ENCODE data around the gene EIF4E1B. TPM values are rescaled to one million over a fixed set of nuclear protein-coding genes. Genes with fewer than 3 reads are reported as not detected.

The EIF4E1B gene
- total and polyA plus RNA-seq, 2 experiments from 2014 or later: not detected

DNA sequence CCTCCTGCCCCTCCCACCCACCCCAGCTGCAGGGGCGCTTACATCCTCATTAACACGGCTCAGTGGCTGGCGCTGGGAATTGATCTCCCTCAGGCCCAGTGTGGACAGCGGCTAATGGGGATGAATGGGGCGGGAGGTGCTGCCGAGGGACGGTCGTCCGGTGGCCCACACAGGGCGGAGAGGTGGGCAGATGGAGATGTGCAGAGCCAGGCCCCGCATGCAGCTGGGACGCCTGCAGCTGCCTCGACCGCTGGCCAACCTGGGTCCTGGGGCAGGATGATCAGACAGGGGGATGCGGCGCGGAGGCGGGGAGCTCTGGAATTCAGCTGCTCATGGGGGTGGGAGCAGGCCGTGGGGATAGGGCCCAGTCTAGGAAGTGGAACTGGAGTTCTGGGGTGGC, 34.4 kb downstream of the EIF4E1B start:
- H3K27ac ChIP-seq: no peak overlapping the region
- no peaks in the 10 kb centered on the region for H3K79me2 ChIP-seq (ENCODE audit: insufficient read depth)
- no peak overlapping the region for H3K4me3 ChIP-seq
- DNase-seq: no peak
- H3K4me1 ChIP-seq (ENCODE audit: insufficient read depth): no peaks in the 10 kb centered on the region
- no peak overlapping the region for H3K4me2 ChIP-seq (ENCODE audit: unreplicated experiment)
- no peaks in the 10 kb centered on the region for H3K9me2 ChIP-seq (ENCODE audit: insufficient read depth)
- H2AFZ ChIP-seq: no peak overlapping the region
- 23 to 26% methylated on average over 19 of the region's 19 CpGs for WGBS, 2 experiments (ENCODE audit: low coverage in 1 of 2, low lambda C conversion rate in 2 of 2, missing lambda C conversion rate in 2 of 2)
- no peaks in the 10 kb centered on the region for H3K9me3 ChIP-seq (ENCODE audit: low read depth)
- H3K9ac ChIP-seq: no peak overlapping the region
- H3F3A ChIP-seq (ENCODE audit: insufficient read depth): no peaks in the 10 kb centered on the region
- H3K36me3 ChIP-seq (ENCODE audit: low read depth): no peaks in the 10 kb centered on the region
- H4K20me1 ChIP-seq (ENCODE audit: insufficient read depth): no peaks in the 10 kb centered on the region
- in situ Hi-C loops (cut with MboI): loop anchor here (10.0 kb wide), 2 partner anchors 290 to 450 kb away; no protein-coding TSS in a partner anchor
- TF ChIP-seq EZH2 (IDR thresholded peaks at IDR 0.05; ENCODE audit: insufficient read depth, poor library complexity, severe bottlenecking): no peak
- peaks cover 31% of the 10 kb centered on the region for H3K27me3 ChIP-seq (replicated peaks; ENCODE audit: insufficient read depth)

DNA sequence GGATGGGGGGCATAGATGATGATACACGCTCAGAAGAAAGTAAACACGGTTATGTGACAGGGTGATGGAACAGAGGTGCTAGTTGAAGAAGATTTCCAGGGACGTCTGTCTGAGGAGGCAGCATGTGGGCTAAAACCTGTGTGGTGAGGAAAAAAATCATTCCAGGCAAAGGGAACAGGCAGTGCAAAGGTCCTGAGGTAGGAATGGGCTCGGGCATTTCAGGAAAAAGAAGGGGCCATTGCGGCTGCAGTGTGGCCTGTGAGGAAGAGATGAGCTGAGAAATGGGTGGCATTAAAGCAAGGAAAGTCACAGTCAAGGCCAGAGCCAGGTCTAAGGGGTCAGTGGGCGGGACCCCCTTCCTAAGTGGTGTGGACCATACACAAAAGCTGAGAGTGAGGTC, 35.0 kb downstream of the EIF4E1B start:
- no peaks in the 10 kb centered on the region for H3K9me2 ChIP-seq (ENCODE audit: insufficient read depth)
- DNase-seq: no peak
- no peak overlapping the region for H3K4me3 ChIP-seq

DNA sequence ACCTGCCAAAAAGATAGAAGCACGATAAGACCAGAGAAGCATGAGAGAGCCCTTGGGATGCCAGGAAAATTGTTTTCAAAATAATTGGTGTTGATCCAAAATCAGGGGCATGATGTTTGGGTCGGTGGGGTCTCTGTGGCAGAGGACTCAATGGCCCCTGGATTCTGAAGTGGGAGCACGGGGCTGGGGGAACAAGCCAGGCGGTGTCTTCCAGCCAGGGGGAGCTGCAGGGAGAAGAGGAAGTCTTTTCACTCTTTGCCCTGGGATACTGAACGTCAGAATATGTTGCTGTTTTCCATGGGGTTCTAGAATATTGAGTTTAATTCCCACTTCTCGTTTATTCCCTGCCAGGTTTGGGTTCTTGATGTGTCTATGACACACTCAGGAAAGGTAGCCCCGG, 37.2 kb downstream of the EIF4E1B start:
- Histone ChIP-seq H3F3A (ENCODE audit: insufficient read depth) (no peaks in the 10 kb centered on the region), H3K9me2 (ENCODE audit: insufficient read depth) (no peaks in the 10 kb centered on the region), H3K27ac (no peak overlapping the region), H3K9ac (no peak overlapping the region), H2AFZ (no peak overlapping the region), H3K79me2 (ENCODE audit: insufficient read depth) (no peaks in the 10 kb centered on the region), H4K20me1 (ENCODE audit: insufficient read depth) (no peaks in the 10 kb centered on the region), H3K4me3 (no peak overlapping the region), H3K27me3 (replicated peaks; ENCODE audit: insufficient read depth) (peaks cover 39% of the 10 kb centered on the region), H3K36me3 (ENCODE audit: low read depth) (no peaks in the 10 kb centered on the region), H3K9me3 (ENCODE audit: low read depth) (no peaks in the 10 kb centered on the region), H3K4me1 (ENCODE audit: insufficient read depth) (no peaks in the 10 kb centered on the region), H3K4me2 (ENCODE audit: unreplicated experiment) (no peak overlapping the region)
- 69 to 74% methylated on average over 7 of the region's 7 CpGs for WGBS, 2 experiments (ENCODE audit: low coverage in 1 of 2, low lambda C conversion rate in 2 of 2, missing lambda C conversion rate in 2 of 2)
- no peak for DNase-seq
- in situ Hi-C loops (cut with MboI): loop anchor here (10.0 kb wide), 2 partner anchors 287 to 447 kb away; no protein-coding TSS in a partner anchor
- TF ChIP-seq EZH2phosphoT487 (IDR thresholded peaks at IDR 0.05; ENCODE audit: insufficient read depth, low read depth) (no peak), EZH2 (IDR thresholded peaks at IDR 0.05; ENCODE audit: insufficient read depth, poor library complexity, severe bottlenecking) (no peak)

More for the DNA sequence above, 35.0 kb downstream of the EIF4E1B start:
- Histone ChIP-seq H3K4me1 (ENCODE audit: insufficient read depth) (no peaks in the 10 kb centered on the region), H3K36me3 (ENCODE audit: low read depth) (no peaks in the 10 kb centered on the region), H3K9me3 (ENCODE audit: low read depth) (no peaks in the 10 kb centered on the region), H3K79me2 (ENCODE audit: insufficient read depth) (no peaks in the 10 kb centered on the region), H3K9ac (no peak overlapping the region), H3K27ac (no peak overlapping the region), H3F3A (ENCODE audit: insufficient read depth) (no peaks in the 10 kb centered on the region), H3K4me2 (ENCODE audit: unreplicated experiment) (no peak overlapping the region), H3K27me3 (replicated peaks; ENCODE audit: insufficient read depth) (peaks cover 37% of the 10 kb centered on the region), H2AFZ (no peak overlapping the region), H4K20me1 (ENCODE audit: insufficient read depth) (no peaks in the 10 kb centered on the region)
- no peak for TF ChIP-seq EZH2phosphoT487 (IDR thresholded peaks at IDR 0.05; ENCODE audit: insufficient read depth, low read depth)
- no peak for TF ChIP-seq EZH2 (IDR thresholded peaks at IDR 0.05; ENCODE audit: insufficient read depth, poor library complexity, severe bottlenecking)
- in situ Hi-C loops (cut with MboI): loop anchor here (10.0 kb wide), 2 partner anchors 289 to 449 kb away; no protein-coding TSS in a partner anchor
- 78 to 86% methylated on average over 6 of the region's 6 CpGs for WGBS, 2 experiments (ENCODE audit: low coverage in 1 of 2, low lambda C conversion rate in 2 of 2, missing lambda C conversion rate in 2 of 2)

DNA sequence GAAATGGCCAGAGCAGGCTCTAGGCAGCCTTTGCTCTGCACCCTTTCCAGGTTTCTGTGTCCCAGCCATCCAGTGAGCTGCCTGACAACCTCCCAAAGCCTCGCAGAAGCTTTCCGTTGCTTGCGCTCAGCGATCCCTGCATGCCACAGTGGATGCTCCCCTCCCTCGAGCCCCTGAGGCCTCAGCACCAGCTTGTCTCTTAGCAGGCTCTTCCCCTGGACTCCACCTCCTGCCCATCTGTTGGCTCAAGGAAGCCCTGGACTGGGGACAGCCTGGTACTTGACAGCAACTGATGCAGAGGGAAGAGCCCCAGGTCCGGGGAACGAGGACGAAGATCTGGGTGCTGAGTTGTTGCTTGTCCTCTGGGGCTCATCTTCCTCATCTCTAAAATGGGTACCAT, 40.0 kb downstream of the EIF4E1B start:
- no peaks in the 10 kb centered on the region for H3K36me3 ChIP-seq (ENCODE audit: low read depth)
- H3K27ac ChIP-seq: no peak overlapping the region
- no peaks in the 10 kb centered on the region for H3K79me2 ChIP-seq (ENCODE audit: insufficient read depth)
- WGBS, 2 experiments (ENCODE audit: low coverage in 1 of 2, low lambda C conversion rate in 2 of 2, missing lambda C conversion rate in 2 of 2): 82% methylated on average over 8 of the region's 8 CpGs
- no peak overlapping the region for H2AFZ ChIP-seq
- no peaks in the 10 kb centered on the region for H3F3A ChIP-seq (ENCODE audit: insufficient read depth)
- H3K4me1 ChIP-seq (ENCODE audit: insufficient read depth): no peaks in the 10 kb centered on the region
- no peak overlapping the region for H3K4me3 ChIP-seq
- in situ Hi-C loops (cut with MboI): no loop called here
- no peak overlapping the region for H3K9ac ChIP-seq
- H3K27me3 ChIP-seq (replicated peaks; ENCODE audit: insufficient read depth): peaks cover 28% of the 10 kb centered on the region
- no peaks in the 10 kb centered on the region for H4K20me1 ChIP-seq (ENCODE audit: insufficient read depth)
- no peaks in the 10 kb centered on the region for H3K9me3 ChIP-seq (ENCODE audit: low read depth)
- TF ChIP-seq EZH2phosphoT487 (IDR thresholded peaks at IDR 0.05; ENCODE audit: insufficient read depth, low read depth): no peak
- TF ChIP-seq EZH2 (IDR thresholded peaks at IDR 0.05; ENCODE audit: insufficient read depth, poor library complexity, severe bottlenecking): no peak
- DNase-seq: no peak
- H3K9me2 ChIP-seq (ENCODE audit: insufficient read depth): no peaks in the 10 kb centered on the region
- H3K4me2 ChIP-seq (ENCODE audit: unreplicated experiment): no peak overlapping the region

DNA sequence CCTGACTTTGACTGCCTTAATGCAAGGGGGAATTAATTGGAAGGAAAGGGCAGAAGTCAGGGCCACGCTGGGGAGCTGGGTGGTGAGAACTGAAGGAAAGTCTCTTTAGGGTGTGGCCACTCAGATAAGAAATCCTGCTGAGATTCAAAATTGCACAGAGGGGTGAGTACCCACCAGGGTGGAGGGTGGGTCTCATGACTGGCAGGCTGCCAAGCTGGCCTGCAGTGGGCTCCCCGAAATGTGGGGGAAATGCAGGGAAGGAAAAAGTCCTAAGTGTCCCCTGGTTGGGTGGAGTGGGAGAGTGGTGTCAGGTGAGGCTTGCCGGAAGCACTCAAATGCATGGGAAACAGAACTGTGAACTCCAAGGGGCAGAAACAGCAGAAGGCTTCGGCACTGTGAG, 40.9 kb downstream of the EIF4E1B start:
- peaks cover 28% of the 10 kb centered on the region for H3K27me3 ChIP-seq (replicated peaks; ENCODE audit: insufficient read depth)
- no peak for DNase-seq
- H2AFZ ChIP-seq: no peak overlapping the region
- no peak overlapping the region for H3K4me3 ChIP-seq
- H3K9me3 ChIP-seq (ENCODE audit: low read depth): no peaks in the 10 kb centered on the region
- H3K27ac ChIP-seq: no peak overlapping the region
- no peaks in the 10 kb centered on the region for H3F3A ChIP-seq (ENCODE audit: insufficient read depth)
- no peak for TF ChIP-seq EZH2 (IDR thresholded peaks at IDR 0.05; ENCODE audit: insufficient read depth, poor library complexity, severe bottlenecking)
- TF ChIP-seq EZH2phosphoT487 (IDR thresholded peaks at IDR 0.05; ENCODE audit: insufficient read depth, low read depth): no peak
- H3K79me2 ChIP-seq (ENCODE audit: insufficient read depth): no peaks in the 10 kb centered on the region
- no peaks in the 10 kb centered on the region for H3K9me2 ChIP-seq (ENCODE audit: insufficient read depth)
- no peaks in the 10 kb centered on the region for H4K20me1 ChIP-seq (ENCODE audit: insufficient read depth)
- no peak overlapping the region for H3K9ac ChIP-seq
- 48 to 57% methylated on average over 4 of the region's 4 CpGs for WGBS, 2 experiments (ENCODE audit: low coverage in 1 of 2, low lambda C conversion rate in 2 of 2, missing lambda C conversion rate in 2 of 2)
- peaks cover 7% of the 10 kb centered on the region; the same call in 1 of the 2 replicates for H3K4me1 ChIP-seq (ENCODE audit: insufficient read depth)
- no peaks in the 10 kb centered on the region for H3K36me3 ChIP-seq (ENCODE audit: low read depth)
- no peak overlapping the region for H3K4me2 ChIP-seq (ENCODE audit: unreplicated experiment)
- in situ Hi-C loops (cut with MboI): no loop called here

Data from GM23248 (cell line).